T-helper 22 cell (primary cell): ENCODE data around the gene TPRA1.

ENCODE experiments used
- DNase-seq: peaks from one replicate; pipeline ENCODE4 v3.0.0-alpha.2; 2020; ENCODE audit warnings: low read depth

TPRA1 gene

GRCh38 chr3:127590282-127590592, 296 bp downstream of the TPRA1 start:
- DNase-seq: peak; percentile 14

- DNase-seq: no peak
Measured at GRCh38 chr3:127589600-127590281, 792 bp downstream of the TPRA1 start.

- no peak for DNase-seq
Measured at GRCh38 chr3:127588806-127589577, 1.5 kb downstream of the TPRA1 start.

- no peak for DNase-seq
Measured at GRCh38 chr3:127587876-127588275, 2.7 kb downstream of the TPRA1 start.

GRCh38 chr3:127585813-127586413, 4.6 kb downstream of the TPRA1 start:
- no peak for DNase-seq

- DNase-seq: no peak
Measured at GRCh38 chr3:127585163-127585812, 5.2 kb downstream of the TPRA1 start.

- no peak for DNase-seq
Measured at GRCh38 chr3:127584734-127585133, 5.8 kb downstream of the TPRA1 start.

GRCh38 chr3:127580327-127581060, 10.0 kb downstream of the TPRA1 start:
- no peak for DNase-seq

GRCh38 chr3:127578802-127579201, 11.7 kb downstream of the TPRA1 start:
- no peak for DNase-seq

GRCh38 chr3:127578168-127578567, 12.4 kb downstream of the TPRA1 start:
- no peak for DNase-seq

- no peak for DNase-seq
Measured at GRCh38 chr3:127577448-127577847, 13.1 kb downstream of the TPRA1 start.

- DNase-seq: peak; percentile 63
Measured at GRCh38 chr3:127574880-127575878, 15.4 kb downstream of the TPRA1 start.

GRCh38 chr3:127573912-127574311, 16.6 kb downstream of the TPRA1 start:
- DNase-seq: no peak

- no peak for DNase-seq
Measured at GRCh38 chr3:127573401-127573800, 17.1 kb downstream of the TPRA1 start.

- DNase-seq: no peak
Measured at GRCh38 chr3:127572735-127573134, 17.8 kb downstream of the TPRA1 start.

GRCh38 chr3:127572186-127572585, 18.3 kb downstream of the TPRA1 start:
- no peak for DNase-seq

- DNase-seq: no peak
Measured at GRCh38 chr3:127570520-127570919, 20.0 kb downstream of the TPRA1 start.

- DNase-seq: no peak
Measured at GRCh38 chr3:127569160-127569559, 21.4 kb downstream of the TPRA1 start.

GRCh38 chr3:127568586-127568985, 21.9 kb downstream of the TPRA1 start:
- no peak for DNase-seq

GRCh38 chr3:127566833-127567232, 23.7 kb downstream of the TPRA1 start:
- no peak for DNase-seq

GRCh38 chr3:127565711-127566110, 24.8 kb downstream of the TPRA1 start:
- DNase-seq: no peak
